Anterior cingulate cortex (tissue), 58 donors: Measurements from ENCODE around the gene STEAP1.
"Not testable (repeated sequence)": the region's sequence is repeated elsewhere in the genome, so short reads cannot be mapped to it uniquely, and the experiment has no call there.

Source experiments
- DNase-seq, 58 donors: peaks; one replicate each; lab custom pipeline; 2025; lab: John Stamatoyannopoulos, UW

The STEAP1 gene

DNA sequence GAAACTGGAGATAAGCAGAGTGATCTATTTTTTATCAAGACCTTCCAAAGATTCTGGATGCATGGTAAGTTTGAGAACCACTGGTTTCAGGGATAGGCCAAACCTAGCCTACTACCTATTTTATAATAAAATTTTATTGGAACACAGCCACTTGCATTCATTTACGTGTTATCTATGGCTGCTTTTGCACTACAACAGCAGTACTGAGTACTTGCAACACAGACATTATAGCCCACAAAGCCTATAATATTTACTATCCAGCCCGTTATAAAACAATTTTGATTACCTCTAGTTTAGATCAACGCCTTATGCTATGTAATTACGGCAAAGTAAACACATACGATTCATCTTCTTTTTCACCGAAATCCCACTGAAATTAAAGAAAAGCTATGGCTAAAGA, 18.4 kb downstream of the STEAP1 start:
- no peak for DNase-seq

GRCh38 chr7:90173127-90173844, 19.0 kb downstream of the STEAP1 start:
- no peak for DNase-seq

DNA sequence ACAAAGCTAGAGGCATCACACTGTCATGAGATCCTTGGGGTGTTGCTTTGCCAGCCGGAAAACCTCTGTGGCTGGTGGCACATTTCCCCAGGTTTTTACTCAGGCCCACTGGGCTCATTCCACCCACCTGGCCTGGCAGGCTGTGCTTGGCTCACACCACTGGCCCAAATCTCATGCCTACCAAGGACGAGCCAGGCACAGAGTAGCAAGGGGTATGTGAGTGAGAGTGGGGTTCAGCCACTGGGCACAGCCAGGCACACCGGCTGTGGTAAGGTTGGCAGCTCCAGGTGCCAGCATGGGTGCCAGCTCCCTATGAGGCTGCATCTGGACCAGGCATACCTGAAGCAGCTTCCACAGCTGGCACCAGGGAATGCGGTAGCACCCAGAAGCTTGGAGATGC, 21.4 kb downstream of the STEAP1 start:
- no peak for DNase-seq

DNA sequence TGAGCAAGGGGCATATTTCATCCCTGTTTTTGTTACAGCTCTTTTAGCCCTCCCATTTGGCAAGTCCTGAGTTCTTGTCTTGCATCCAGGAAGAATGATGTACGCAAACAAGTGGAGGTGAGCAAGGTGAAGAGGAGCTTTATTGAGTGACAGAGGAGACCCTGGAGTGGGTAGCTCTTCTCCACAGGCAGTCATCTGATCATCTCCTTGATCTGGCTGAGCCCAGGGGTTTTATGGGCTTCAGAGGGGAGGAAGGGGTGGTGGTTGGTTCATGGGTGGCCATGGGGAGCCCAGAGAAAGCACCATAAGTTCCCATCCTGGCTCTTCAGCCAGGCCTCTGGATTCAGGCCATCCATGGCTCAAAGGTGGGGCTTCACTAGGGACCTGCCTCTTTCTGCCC, 21.9 kb downstream of the STEAP1 start:
- no peak for DNase-seq

DNA sequence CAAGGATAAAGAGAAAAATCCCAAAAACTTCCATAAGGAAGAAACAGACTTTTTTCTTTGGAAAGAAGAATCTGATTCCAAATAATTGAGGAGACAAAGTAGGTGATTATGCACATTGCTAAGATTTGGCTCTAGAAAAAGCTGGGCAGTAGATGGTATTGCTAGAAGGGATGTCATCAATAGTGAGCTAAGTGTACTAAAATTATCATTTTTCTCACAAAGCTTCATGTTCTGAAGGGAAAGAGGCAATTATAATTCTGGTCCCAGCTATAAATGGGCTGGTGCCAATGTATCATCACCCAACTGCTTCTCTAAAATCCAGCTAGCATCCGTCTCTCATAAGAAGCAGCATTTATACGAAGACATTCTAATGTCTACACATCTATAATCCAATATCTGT, 23.9 kb downstream of the STEAP1 start:
- DNase-seq: peak in 4 of 58 donors; percentile 1 to 38 (median 14)

- DNase-seq: peak in 1 of 58 donors; percentile 2
Observed at GRCh38 chr7:90178679-90179278, 24.5 kb downstream of the STEAP1 start.

- DNase-seq: peak in 2 of 58 donors; percentile 23 to 45
Observed at GRCh38 chr7:90180011-90180585, 25.8 kb downstream of the STEAP1 start.

- DNase-seq: no peak
Observed at GRCh38 chr7:90180649-90181048, 26.4 kb downstream of the STEAP1 start.

- DNase-seq: no peak
Observed at GRCh38 chr7:90181485-90181884, 27.2 kb downstream of the STEAP1 start.

DNA sequence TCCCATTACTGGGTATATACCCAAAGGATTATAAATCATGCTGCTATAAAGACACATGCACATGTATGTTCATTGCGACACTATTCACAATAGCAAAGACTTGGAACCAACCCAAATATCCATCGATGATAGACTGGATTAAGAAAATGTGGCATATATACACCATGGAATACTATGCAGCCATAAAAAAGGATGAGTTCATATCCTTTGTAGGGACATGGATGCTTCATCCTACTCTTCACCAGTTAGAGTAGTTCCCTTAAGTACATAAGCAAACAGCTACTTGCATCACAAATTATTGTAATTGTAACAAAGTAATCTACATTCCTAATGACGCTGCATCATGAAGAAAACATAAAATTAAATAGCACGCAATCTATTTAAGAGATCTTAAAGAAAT, 32.0 kb downstream of the STEAP1 start:
- not testable (repeated sequence) for DNase-seq

- no peak for DNase-seq
Observed at GRCh38 chr7:90187507-90188050, 33.3 kb downstream of the STEAP1 start.

GRCh38 chr7:90188281-90188680, 34.0 kb downstream of the STEAP1 start:
- DNase-seq: no peak

DNA sequence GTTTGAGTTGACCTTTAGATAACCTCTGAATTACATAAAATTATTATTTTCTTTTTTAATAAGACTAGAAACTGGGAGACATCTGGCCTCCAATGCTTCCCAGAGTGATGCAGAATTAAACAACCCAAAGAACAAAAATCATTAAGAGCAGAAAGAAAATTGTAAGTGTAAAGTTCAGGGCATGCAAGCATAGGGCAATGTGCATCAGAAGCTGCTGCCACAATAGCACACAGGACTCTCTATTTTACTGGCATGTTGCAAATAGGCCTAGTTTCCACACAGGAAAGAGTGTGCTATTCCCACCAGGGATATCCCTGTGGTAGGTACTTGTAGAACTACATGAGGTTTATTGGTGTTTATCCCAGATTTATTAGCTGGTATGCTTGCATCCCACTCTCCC, 36.7 kb downstream of the STEAP1 start:
- DNase-seq: no peak

GRCh38 chr7:90191648-90192047, 37.4 kb downstream of the STEAP1 start:
- no peak for DNase-seq

DNA sequence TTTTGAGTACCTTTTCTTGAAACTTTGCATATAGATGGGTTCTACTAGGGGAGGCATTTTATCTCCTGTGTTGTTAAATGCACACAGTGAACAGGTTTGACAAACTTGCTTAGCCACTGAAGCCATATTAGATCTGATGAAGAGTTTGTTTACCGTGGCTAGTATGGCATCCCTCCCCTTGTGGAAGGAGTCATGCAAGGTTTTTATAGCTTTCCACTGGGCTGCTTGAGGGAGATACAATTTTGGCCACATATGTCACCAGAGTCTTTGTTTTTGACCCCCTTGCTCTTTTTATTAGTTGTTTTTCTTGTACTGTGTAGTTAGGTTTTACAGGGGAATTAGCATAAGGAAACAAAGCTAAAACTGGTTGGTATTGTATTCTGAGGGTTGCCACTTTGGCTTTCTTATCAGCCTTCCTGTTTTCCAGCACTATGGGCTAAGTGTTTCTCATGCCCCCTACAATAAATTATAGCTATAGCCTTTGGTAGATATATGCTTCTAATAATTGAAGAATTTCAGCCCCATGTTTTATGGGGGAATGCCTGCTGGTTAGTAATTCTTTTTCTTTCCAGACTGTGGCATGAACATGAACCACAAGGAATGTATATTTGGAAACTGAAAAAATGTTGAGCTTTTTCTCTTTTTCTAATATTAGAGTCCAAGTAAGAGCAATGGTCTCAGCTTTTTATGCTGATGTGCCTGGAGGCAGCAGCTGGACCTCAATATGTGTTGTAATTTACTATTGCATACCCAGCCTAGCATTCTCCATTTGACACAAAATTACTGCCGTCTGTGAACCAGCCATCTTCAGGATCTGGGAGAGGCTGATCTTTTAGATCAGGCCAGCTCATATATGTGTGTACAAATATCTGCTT, 38.8 kb downstream of the STEAP1 start:
- no peak for DNase-seq

DNA sequence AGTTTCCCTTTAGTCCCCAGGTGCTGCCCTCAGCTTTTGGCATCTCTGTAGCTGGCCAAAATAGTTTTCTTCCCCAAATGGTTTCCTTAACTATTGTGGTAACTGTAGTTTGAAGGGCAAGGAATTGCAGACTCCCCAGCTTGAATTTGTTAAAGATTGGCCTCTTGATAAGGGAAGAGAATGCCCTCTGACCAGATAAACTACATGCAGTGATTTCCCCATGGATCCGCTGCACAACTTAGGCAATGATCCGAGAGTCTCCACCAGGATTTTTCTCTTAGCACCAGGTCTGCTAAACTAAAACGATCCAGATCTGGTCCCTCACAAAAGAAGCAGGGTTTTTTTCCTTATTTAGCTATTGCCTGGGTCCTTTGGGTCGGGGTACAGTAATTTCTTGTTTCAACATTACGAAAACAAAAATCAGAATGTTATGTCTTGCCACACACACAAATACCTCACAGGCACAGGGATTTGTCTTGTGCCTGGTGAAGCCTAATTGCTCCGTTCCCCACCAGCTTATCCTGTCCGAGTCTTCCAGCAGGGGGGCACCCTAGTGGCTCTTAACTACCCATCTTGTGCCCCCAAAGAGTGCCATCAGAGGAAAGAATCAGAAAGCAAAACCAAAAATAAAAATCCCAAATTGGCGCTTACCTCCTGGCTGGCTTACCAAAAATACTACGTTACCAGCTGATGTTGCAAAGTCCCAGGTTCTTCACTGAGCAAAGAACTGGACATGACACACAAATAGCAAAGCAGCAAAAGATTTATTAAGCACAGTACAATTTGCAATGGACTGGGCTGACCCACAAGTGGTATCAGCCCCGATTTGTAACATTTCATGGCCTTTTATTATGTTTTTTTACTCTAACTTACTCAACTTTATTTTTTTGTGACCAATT, 40.9 kb downstream of the STEAP1 start:
- DNase-seq: no peak

- no peak for DNase-seq
Observed at GRCh38 chr7:90201500-90202195, 47.4 kb downstream of the STEAP1 start.

GRCh38 chr7:90207956-90208355, 53.7 kb downstream of the STEAP1 start:
- DNase-seq: no peak

GRCh38 chr7:90209776-90210175, 55.5 kb downstream of the STEAP1 start:
- DNase-seq: no peak
